Prostate gland (tissue), 2 donors: Measurements from ENCODE around the gene C1QTNF5.

Experiments
- CTCF ChIP-seq, 4 experiments: fragments of 200-600 bp in 2 of 4; fragments of 450-650 bp in 2 of 4; sonication (generic) in 2 of 4; IDR thresholded peaks; 1 replicate in 3 of 4; 2 replicates in 1 of 4; pipeline ENCODE4 v1.5.1; 2016 to 2019; ENCODE audit warnings: antibody characterized with exemption in 4 of 4, mild to moderate bottlenecking in 2 of 4, moderate library complexity in 2 of 4
- POLR2A ChIP-seq: fragments of 450-650 bp; IDR thresholded peaks from one replicate; pipeline ENCODE4 v1.6.1; 2016; ENCODE audit warnings: antibody characterized with exemption, mild to moderate bottlenecking
- POLR2AphosphoS5 ChIP-seq: sonication (generic); formaldehyde crosslinking; IDR thresholded peaks from one replicate; pipeline ENCODE4 v1.6.1; 2017; ENCODE audit warnings: antibody characterized with exemption

- TF ChIP-seq POLR2A (peak; percentile 76), CTCF (IDR thresholded peaks at IDR 0.05) (peak; percentile 74 to 99 (median 90)), POLR2AphosphoS5 (peak; percentile 97)
Measured at GRCh38 chr11:119381181-119381988, 40.7 kb upstream of the C1QTNF5 start, which contains the start of gene USP2.
